ENCODE results near the gene COCH.

DNA sequence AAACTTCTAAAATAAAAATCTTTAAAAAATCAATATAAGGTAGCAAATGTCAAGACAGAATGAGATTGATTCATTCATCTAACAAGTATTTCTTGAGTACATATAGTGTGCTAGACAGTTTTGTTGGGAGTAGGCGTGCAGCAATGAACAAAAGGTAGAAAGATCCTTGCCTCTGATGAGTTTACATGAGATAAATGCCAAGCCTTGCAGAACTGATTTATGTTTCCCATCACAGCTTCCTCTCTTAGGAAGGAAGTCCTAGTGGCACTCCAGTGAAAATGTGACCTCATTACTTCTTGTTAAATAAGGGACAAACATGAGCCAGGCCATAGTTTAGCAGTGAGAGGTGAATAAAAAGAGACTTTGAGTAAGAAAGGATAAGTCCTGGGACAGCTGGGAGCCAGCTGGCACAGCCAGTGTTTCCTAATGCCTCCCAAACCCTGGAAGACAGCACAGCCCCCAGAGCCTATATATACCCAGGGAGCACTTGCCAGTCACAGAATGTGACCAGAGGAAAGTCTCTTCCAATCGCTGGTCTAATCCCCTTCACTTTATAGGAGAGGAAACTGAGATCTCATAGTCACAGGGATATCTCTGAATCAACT is 4.7 kb upstream of the COCH start:
- TF ChIP-seq, protein P1, sequence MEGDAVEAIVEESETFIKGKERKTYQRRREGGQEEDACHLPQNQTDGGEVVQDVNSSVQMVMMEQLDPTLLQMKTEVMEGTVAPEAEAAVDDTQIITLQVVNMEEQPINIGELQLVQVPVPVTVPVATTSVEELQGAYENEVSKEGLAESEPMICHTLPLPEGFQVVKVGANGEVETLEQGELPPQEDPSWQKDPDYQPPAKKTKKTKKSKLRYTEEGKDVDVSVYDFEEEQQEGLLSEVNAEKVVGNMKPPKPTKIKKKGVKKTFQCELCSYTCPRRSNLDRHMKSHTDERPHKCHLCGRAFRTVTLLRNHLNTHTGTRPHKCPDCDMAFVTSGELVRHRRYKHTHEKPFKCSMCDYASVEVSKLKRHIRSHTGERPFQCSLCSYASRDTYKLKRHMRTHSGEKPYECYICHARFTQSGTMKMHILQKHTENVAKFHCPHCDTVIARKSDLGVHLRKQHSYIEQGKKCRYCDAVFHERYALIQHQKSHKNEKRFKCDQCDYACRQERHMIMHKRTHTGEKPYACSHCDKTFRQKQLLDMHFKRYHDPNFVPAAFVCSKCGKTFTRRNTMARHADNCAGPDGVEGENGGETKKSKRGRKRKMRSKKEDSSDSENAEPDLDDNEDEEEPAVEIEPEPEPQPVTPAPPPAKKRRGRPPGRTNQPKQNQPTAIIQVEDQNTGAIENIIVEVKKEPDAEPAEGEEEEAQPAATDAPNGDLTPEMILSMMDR (conservative IDR thresholded peaks at IDR 0.05), result no peak
- no peak for TF ChIP-seq EZH2 (IDR thresholded peaks at IDR 0.05; ENCODE audit: low read depth)
